ENCODE measurements around the gene NSD2. TPM values are rescaled to one million over a fixed set of nuclear protein-coding genes. Genes with fewer than 3 reads are reported as not detected.

NSD2 gene
- 100 to 1,000 TPM in 1 of 9 donors, 10 to 100 TPM in 8; 19.5 to 187 (median 27.8) TPM for total RNA-seq
- 10 to 100 TPM; 11.1 to 21.1 (median 17.6) TPM for polyA plus RNA-seq
- long read RNA-seq, donor 1, partial matches to known transcripts, result 0 of 1 reads
- long read RNA-seq, donor 1, other reads (novel, unspliced or antisense), result 0 of 1 reads
- long read RNA-seq, donor 2, result 0 reads
- long read RNA-seq, donor 3, full-length matches to known transcripts, result 1 of 1 reads
- long read RNA-seq, donor 3, partial matches to known transcripts, result 0 of 1 reads
- long read RNA-seq, donor 3, other reads (novel, unspliced or antisense), result 0 of 1 reads
- long read RNA-seq, donor 4, result 0 reads
- long read RNA-seq, donor 5, full-length matches to known transcripts, result 3 of 27 reads
- long read RNA-seq, donor 5, partial matches to known transcripts, result 6 of 27 reads
- long read RNA-seq, donor 5, other reads (novel, unspliced or antisense), result 18 of 27 reads
- long read RNA-seq, donor 6, partial matches to known transcripts, result 0 of 2 reads
- long read RNA-seq, donor 6, other reads (novel, unspliced or antisense), result 2 of 2 reads
- long read RNA-seq, donor 7, result 0 reads
- long read RNA-seq, donor 8, full-length matches to known transcripts, result 3 of 3 reads
- long read RNA-seq, donor 8, partial matches to known transcripts, result 0 of 3 reads
- long read RNA-seq, donor 8, other reads (novel, unspliced or antisense), result 0 of 3 reads
- long read RNA-seq, donor 9, full-length matches to known transcripts, result 1 of 1 reads
- long read RNA-seq, donor 9, partial matches to known transcripts, result 0 of 1 reads
- long read RNA-seq, donor 9, other reads (novel, unspliced or antisense), result 0 of 1 reads
- long read RNA-seq, donor 10, result 0 reads

- WGBS, 4 donors, result 0% methylated on average over 17 to 147 of the region's 155 CpGs
- DNase-seq, result peak; percentile 83 to 91 (median 86)
- Histone ChIP-seq H3K9me3 (replicated peaks in 1 of 3) (no peaks in the 10 kb centered on the region), H3K27ac (peak within 1 kb of the TSS; percentile 89 to 99 (median 98)), H3K27me3 (no peaks in the 10 kb centered on the region), H3K4me3 (peak within 1 kb of the TSS in 3 of 4 donors; percentile 62 to 99 (median 73)), H3K36me3 (replicated peaks in 1 of 2) (no peaks in the 10 kb centered on the region), H3K4me1 (replicated peaks in 1 of 2) (peaks cover 7 to 25% of the 10 kb centered on the region in 2 donors)
- TF ChIP-seq CTCF (IDR thresholded peaks at IDR 0.05) (peak in 1 of 6 experiments; percentile 8), POLR2A (IDR thresholded peaks at IDR 0.05) (peak; percentile 75 to 85)
- intact Hi-C loops (cut with DNase I), result no loop called here
Measured at GRCh38 chr4:1870578-1871443, at the start of gene NSD2. Gene NSD2 (plus strand): TSS chr4:1871393. CDS start chr4:1900655, 29,262 bp downstream.

GRCh38 chr4:1821679-1822567, 49.3 kb upstream of the NSD2 start:
- Histone ChIP-seq H3K36me3 (replicated peaks in 1 of 2) (peaks cover 0 to 85% of the 10 kb centered on the region in 2 donors), H3K9me3 (replicated peaks in 1 of 3) (no peaks in the 10 kb centered on the region), H3K4me1 (replicated peaks in 1 of 2) (no peaks in the 10 kb centered on the region), H3K4me3 (no peak overlapping the region), H3K27me3 (no peaks in the 10 kb centered on the region), H3K27ac (no peak overlapping the region)
- no peak for DNase-seq
- intact Hi-C loops (cut with DNase I), result no loop called here
- 75 to 95% (median 93%) methylated on average over 7 to 18 of the region's 18 CpGs for WGBS, 4 donors
- TF ChIP-seq POLR2A (IDR thresholded peaks at IDR 0.05), result no peak
- TF ChIP-seq CTCF (IDR thresholded peaks at IDR 0.05), result no peak

- intact Hi-C loops (cut with DNase I), result no loop called here
- H3K4me1 ChIP-seq (replicated peaks in 1 of 2), result no peaks in the 10 kb centered on the region
- no peaks in the 10 kb centered on the region for H3K27me3 ChIP-seq
- no peaks in the 10 kb centered on the region for H3K9me3 ChIP-seq (replicated peaks in 1 of 3)
- peaks cover 0 to 76% of the 10 kb centered on the region in 2 donors for H3K36me3 ChIP-seq (replicated peaks in 1 of 2)
- no peak for DNase-seq
- no peak for TF ChIP-seq POLR2A (IDR thresholded peaks at IDR 0.05)
- TF ChIP-seq CTCF (IDR thresholded peaks at IDR 0.05), result no peak
- no peak overlapping the region for H3K4me3 ChIP-seq
- H3K27ac ChIP-seq, result no peak overlapping the region
- WGBS, 4 donors, result 90 to 93% (median 92%) methylated on average over 24 to 37 of the region's 37 CpGs
Measured at GRCh38 chr4:1822568-1823544, 48.3 kb upstream of the NSD2 start.
